RPMI8226 (cell line): ENCODE measurements around the gene AEBP1.

Source experiments
- DNase-seq: peaks from one replicate; pipeline ENCODE4 v3.0.0-alpha.2; 2015

The AEBP1 gene

GRCh38 chr7:44158873-44159631, 54.9 kb downstream of the AEBP1 start:
- no peak for DNase-seq

- DNase-seq = no peak
Measured at GRCh38 chr7:44159824-44160630, 55.9 kb downstream of the AEBP1 start.

- DNase-seq = no peak
Measured at GRCh38 chr7:44161371-44161770, 57.2 kb downstream of the AEBP1 start.

DNA sequence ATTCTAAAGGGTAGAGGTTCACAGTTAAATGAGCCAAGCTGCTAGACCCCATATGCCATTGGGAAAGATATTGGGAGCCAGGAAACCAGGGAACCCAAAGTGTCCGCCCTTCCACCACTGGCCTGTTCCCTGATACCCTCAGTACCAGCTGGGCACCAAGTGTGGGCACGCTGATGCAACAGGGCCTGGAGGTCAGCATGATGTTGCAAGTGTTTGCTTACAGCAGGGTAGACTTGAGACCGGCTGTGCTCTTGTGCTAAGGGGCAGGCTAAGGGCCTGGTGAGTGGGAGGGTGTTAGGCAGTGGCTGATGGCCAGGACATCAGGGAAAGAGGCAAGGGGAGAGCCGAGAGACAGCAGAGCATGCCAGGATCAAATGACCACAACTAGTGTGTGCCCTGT, 58.0 kb downstream of the AEBP1 start:
- DNase-seq = no peak

DNA sequence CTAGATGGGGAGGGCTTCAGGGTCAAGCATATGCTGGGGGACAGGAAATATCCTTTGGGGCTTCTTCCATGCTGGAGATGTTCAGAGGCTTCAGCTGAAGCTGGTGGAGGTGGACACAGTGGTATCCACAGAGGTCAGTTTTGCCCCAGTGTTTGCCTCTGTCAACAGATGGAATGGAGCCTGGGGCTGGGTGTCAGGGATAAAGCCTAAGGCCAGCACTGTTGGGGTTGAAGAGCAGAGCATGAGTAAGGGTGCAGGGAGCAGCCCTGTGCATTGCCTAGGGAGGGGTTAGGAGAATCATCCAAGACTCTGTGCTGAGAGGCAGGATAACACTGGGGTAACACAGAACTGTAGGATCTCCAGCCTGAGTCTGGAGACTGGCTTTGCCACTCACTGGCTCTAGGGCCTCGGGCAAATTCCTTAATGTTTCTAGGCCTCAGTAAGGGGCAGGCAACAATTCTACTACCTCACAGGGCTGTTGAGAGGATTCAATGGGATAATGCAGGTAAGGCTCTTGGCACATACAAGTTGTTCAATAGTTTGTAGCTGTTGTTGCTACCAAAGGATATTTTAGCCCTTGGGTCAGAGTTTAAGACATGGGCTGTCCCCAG, 58.7 kb downstream of the AEBP1 start:
- no peak for DNase-seq

GRCh38 chr7:44163591-44163990, 59.4 kb downstream of the AEBP1 start:
- no peak for DNase-seq
